ENCODE data around the gene SDF4. TPM values are rescaled to one million over a fixed set of nuclear protein-coding genes. Genes with fewer than 3 reads are reported as not detected.

The SDF4 gene
- total and polyA plus RNA-seq, 10 donors = 39.1 to 145 (median 88.5) TPM

DNA sequence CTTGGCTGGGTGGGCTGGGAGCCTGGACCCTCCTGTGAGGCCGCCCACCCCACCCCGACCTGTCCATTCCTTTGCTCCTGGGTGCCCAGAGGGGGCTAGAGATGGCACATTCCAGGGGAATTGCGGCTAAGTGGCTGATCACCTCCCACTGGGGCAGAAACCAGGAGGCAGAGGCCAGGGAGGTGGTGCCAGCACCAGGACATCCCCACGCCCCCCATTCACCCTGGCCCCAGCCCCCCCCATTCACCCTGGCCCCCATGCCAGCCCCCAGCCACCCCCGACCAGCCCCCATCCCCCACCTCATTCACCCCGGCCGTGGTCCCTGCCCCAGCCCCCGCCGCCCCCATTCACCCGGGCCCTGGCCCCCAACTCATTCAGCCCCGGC lies 8.5 kb upstream of the SDF4 start:
- Histone ChIP-seq H3K9me3 (no peaks in the 10 kb centered on the region), H3K27me3 (replicated peaks in 1 of 7) (peaks cover 0 to 85% (median 34%) of the 10 kb centered on the region in 7 donors), H3K36me3 (peaks cover 0 to 4% (median under 1%) of the 10 kb centered on the region in 6 donors), H3K27ac (no peak overlapping the region), H3K4me1 (peaks cover 0 to 22% (median 12%) of the 10 kb centered on the region in 6 donors), H3K4me3 (no peak overlapping the region)
- WGBS, 5 donors = 51 to 83% (median 64%) methylated on average over 3 to 11 of the region's 11 CpGs
- no peak for DNase-seq
- intact Hi-C loops (cut with DNase I; ENCODE audit: low total_unique reads) = no loop called here
- TF ChIP-seq POLR2A (IDR thresholded peaks at IDR 0.05) = no peak
- TF ChIP-seq CTCF (IDR thresholded peaks at IDR 0.05 in 8 of 11, conservative IDR thresholded peaks at IDR 0.05 in 3 of 11) = no peak
- TF ChIP-seq POLR2AphosphoS5 (IDR thresholded peaks at IDR 0.05) = no peak

GRCh38 chr1:1239614-1240347 lies 8.0 kb upstream of the SDF4 start:
- no peak overlapping the region for H3K27ac ChIP-seq
- no peaks in the 10 kb centered on the region for H3K9me3 ChIP-seq

GRCh38 chr1:1239227-1239613 lies 7.4 kb upstream of the SDF4 start:
- Histone ChIP-seq H3K27me3 (replicated peaks in 1 of 7) (peaks cover 0 to 80% (median 32%) of the 10 kb centered on the region in 7 donors), H3K27ac (no peak overlapping the region), H3K9me3 (no peaks in the 10 kb centered on the region), H3K4me3 (no peak overlapping the region), H3K36me3 (peaks cover 0 to 15% (median 11%) of the 10 kb centered on the region in 6 donors), H3K4me1 (peaks cover 0 to 32% (median 16%) of the 10 kb centered on the region in 6 donors)
- DNase-seq = no peak
- 62 to 79% (median 71%) methylated on average over 3 to 15 of the region's 15 CpGs for WGBS, 5 donors
- intact Hi-C loops (cut with DNase I; ENCODE audit: low total_unique reads) = no loop called here
- no peak for TF ChIP-seq POLR2A (IDR thresholded peaks at IDR 0.05)
- TF ChIP-seq CTCF (IDR thresholded peaks at IDR 0.05 in 8 of 11, conservative IDR thresholded peaks at IDR 0.05 in 3 of 11) = no peak
- no peak for TF ChIP-seq POLR2AphosphoS5 (IDR thresholded peaks at IDR 0.05)

More at GRCh38 chr1:1239614-1240347, 8.0 kb upstream of the SDF4 start:
- H3K27me3 ChIP-seq (replicated peaks in 1 of 7) = peaks cover 0 to 83% (median 32%) of the 10 kb centered on the region in 7 donors
- 40 to 57% (median 51%) methylated on average over 2 to 30 of the region's 30 CpGs for WGBS, 5 donors
- H3K4me3 ChIP-seq = no peak overlapping the region
- TF ChIP-seq CTCF (IDR thresholded peaks at IDR 0.05 in 8 of 11, conservative IDR thresholded peaks at IDR 0.05 in 3 of 11) = no peak
- TF ChIP-seq POLR2A (IDR thresholded peaks at IDR 0.05) = no peak
- TF ChIP-seq POLR2AphosphoS5 (IDR thresholded peaks at IDR 0.05) = peak in 1 of 3 donors; percentile 35
- H3K36me3 ChIP-seq = peaks cover 0 to 9% (median 5%) of the 10 kb centered on the region in 6 donors
- intact Hi-C loops (cut with DNase I; ENCODE audit: low total_unique reads) = no loop called here
- H3K4me1 ChIP-seq = peaks cover 0 to 28% (median 14%) of the 10 kb centered on the region in 6 donors
- no peak for DNase-seq

DNA sequence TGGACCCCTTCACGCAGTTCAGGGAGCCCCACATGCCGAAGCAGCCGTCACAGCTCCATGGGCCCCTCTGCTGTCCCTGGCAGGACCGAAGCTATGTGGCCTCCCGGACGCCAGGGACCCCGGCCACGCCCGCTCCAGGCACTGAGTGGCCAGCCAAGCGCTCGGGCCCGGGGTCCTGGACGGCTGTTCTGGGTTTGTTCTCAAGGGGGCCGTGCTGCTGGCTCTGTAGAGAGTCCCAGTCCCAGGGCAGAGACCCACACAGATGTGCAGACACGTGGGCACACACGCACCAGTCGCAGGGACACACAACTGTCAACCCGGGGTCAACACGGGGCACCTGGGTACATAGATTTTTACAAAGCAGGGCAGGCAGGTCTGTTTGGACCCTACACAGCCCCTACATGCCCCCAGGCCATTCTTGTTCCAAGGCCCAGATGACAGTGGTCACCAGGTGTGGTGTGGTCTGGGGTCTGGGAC lies 6.9 kb upstream of the SDF4 start:
- intact Hi-C loops (cut with DNase I; ENCODE audit: low total_unique reads) = no loop called here
- no peak for DNase-seq
- WGBS, 5 donors = 64 to 82% (median 73%) methylated on average over 3 to 19 of the region's 19 CpGs
- H3K36me3 ChIP-seq = peaks cover 0 to 20% (median 11%) of the 10 kb centered on the region in 6 donors
- no peak overlapping the region for H3K27ac ChIP-seq
- H3K27me3 ChIP-seq (replicated peaks in 1 of 7) = peaks cover 0 to 75% (median 32%) of the 10 kb centered on the region in 7 donors
- no peak overlapping the region for H3K4me3 ChIP-seq
- peaks cover 0 to 33% (median 19%) of the 10 kb centered on the region in 6 donors for H3K4me1 ChIP-seq
- no peaks in the 10 kb centered on the region for H3K9me3 ChIP-seq
- TF ChIP-seq POLR2AphosphoS5 (IDR thresholded peaks at IDR 0.05) (no peak), POLR2A (IDR thresholded peaks at IDR 0.05) (no peak), CTCF (IDR thresholded peaks at IDR 0.05 in 8 of 11, conservative IDR thresholded peaks at IDR 0.05 in 3 of 11) (no peak)
